Effector memory CD8-positive, alpha-beta T cell (primary cell): ENCODE data around the gene IMPA2.
"Not testable (repeated sequence)": the region's sequence is repeated elsewhere in the genome, so short reads cannot be mapped to it uniquely, and the experiment has no call there.

Experiments
- ATAC-seq: fragments of 150-1000 bp; cut with Tn5 transposase; replicated peaks from 2 replicates; pipeline ENCODE4 v1.10.0; 2021; ENCODE audit warnings: mild to moderate bottlenecking, moderate library complexity
- DNase-seq, 3 experiments: peaks; one replicate each; pipeline ENCODE4 v3.0.0; 2021
- H3K27ac Mint-ChIP-seq, 2 donors: one replicate each; pipeline ENCODE4 v1.8.0; 2022; ENCODE audit warnings: mild to moderate bottlenecking in 2 of 2, mixed read lengths in 2 of 2, moderate library complexity in 2 of 2
- H3K27me3 Mint-ChIP-seq, 2 donors: one replicate each; pipeline ENCODE4 v1.8.0; 2022; ENCODE audit warnings: mixed read lengths in 2 of 2
- H3K36me3 Mint-ChIP-seq: one replicate; pipeline ENCODE4 v1.8.0; 2022; ENCODE audit warnings: mild to moderate bottlenecking, moderate library complexity, mixed read lengths; ENCODE audit not compliant: insufficient read depth
- H3K4me1 Mint-ChIP-seq, 2 donors: one replicate each; pipeline ENCODE4 v1.8.0; 2022; ENCODE audit warnings: low read depth in 2 of 2, mixed read lengths in 2 of 2
- H3K4me3 Mint-ChIP-seq, 2 donors: one replicate each; pipeline ENCODE4 v1.8.0; 2022; ENCODE audit warnings: mild to moderate bottlenecking in 2 of 2, mixed read lengths in 2 of 2, moderate library complexity in 2 of 2
- H3K9me3 Mint-ChIP-seq, 2 donors: one replicate each; pipeline ENCODE4 v1.8.0; 2022; ENCODE audit warnings: mixed read lengths in 2 of 2

IMPA2 gene

DNA sequence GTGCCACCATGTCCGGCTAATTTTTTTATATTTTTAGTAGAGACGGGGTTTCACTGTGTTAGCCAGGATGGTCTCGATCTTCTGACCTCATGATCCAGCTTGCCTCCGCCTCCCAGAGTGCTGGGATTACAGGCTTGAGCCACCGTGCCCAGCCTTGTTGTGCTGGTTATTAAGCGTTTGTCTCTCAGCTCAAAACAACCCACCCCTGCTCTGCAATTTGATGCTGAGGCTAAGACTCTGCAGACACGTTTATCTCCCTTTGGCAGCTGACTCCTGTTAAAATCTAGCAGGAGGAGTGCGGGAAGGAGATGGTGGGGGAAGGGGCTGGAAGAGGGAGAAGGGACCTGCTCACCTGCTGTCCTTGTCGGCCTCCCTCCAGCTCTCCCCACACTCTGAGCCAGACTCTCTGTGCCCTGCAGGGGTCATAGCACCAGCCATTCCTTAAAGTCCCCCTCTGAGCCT, 29.9 kb upstream of the IMPA2 start:
- Mint-ChIP-seq H3K36me3 (no peaks in the 10 kb centered on the region), H3K4me3 (no peak overlapping the region), H3K27me3 (peaks cover 0 to under 1% of the 10 kb centered on the region in 2 donors), H3K27ac (no peak overlapping the region), H3K9me3 (no peaks in the 10 kb centered on the region), H3K4me1 (peaks cover 8 to 11% of the 10 kb centered on the region in 2 donors)
- ATAC-seq (no peak), DNase-seq (no peak)

DNA sequence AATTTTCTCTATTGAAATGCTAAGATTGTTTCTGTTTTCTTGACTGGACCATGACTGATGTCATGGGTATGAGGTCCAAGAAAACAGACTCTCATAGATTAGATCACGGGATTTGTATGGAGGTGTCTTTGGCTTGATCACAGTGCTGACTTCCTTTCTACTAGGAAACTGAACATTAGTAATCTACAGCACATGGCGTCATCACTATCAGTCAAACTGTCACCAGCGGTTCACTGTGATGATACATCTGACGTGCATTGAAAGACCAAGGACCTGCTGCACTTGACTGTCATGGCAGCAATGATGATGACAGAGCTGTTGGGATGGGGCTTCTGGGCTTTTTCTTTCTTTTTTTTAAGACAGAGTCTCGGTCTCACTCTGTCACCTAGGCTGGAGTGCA, 28.2 kb upstream of the IMPA2 start:
- Mint-ChIP-seq H3K4me1 (no peaks in the 10 kb centered on the region), H3K4me3 (no peak overlapping the region), H3K9me3 (peaks cover 0 to 4% of the 10 kb centered on the region in 2 donors), H3K27me3 (peaks cover 5 to 17% of the 10 kb centered on the region in 2 donors), H3K27ac (no peak overlapping the region), H3K36me3 (no peaks in the 10 kb centered on the region)
- ATAC-seq (no peak), DNase-seq (no peak)

DNA sequence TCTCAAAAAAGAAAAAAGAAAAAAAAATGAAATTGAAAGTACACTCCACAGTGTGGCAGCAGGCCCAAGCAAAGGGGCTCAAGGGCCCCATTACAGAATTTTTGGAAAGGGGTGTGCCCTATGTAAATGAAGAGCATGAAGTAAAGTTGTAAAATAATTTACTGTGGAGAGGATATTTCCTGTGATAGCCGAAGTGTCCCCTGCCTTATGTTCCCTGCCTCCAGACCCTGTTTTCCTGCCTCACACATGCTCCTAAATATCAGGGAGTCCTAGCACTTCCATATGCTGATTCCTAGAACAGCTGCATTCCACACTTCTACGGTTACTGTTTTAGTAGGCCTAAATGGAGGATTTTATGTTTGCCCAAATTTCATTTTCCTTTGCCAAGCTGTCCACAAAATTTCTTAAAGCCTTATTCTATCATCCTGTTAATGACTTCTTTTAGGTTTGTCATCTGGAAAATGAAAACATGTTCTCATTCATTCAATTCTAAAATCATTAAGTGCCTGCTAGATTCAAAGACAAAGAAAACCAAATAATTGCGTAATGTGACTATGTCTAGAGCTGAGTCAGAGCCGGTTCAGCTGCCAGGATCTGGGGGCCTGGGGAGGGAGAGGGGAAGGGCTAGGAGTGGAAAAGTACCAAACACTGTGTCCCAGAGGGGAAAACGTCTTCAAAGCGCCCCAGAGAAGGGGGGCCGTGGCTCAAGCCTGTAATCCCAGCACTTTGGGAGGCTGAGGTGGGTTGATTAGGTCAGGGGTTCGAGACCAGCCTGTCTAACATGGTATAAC, 25.9 kb upstream of the IMPA2 start:
- Mint-ChIP-seq H3K4me1 (no peaks in the 10 kb centered on the region), H3K27me3 (peaks cover 5 to 17% of the 10 kb centered on the region in 2 donors), H3K9me3 (peaks cover 0 to 4% of the 10 kb centered on the region in 2 donors), H3K36me3 (no peaks in the 10 kb centered on the region), H3K27ac (no peak overlapping the region), H3K4me3 (no peak overlapping the region)
- ATAC-seq, result no peak
- no peak for DNase-seq

DNA sequence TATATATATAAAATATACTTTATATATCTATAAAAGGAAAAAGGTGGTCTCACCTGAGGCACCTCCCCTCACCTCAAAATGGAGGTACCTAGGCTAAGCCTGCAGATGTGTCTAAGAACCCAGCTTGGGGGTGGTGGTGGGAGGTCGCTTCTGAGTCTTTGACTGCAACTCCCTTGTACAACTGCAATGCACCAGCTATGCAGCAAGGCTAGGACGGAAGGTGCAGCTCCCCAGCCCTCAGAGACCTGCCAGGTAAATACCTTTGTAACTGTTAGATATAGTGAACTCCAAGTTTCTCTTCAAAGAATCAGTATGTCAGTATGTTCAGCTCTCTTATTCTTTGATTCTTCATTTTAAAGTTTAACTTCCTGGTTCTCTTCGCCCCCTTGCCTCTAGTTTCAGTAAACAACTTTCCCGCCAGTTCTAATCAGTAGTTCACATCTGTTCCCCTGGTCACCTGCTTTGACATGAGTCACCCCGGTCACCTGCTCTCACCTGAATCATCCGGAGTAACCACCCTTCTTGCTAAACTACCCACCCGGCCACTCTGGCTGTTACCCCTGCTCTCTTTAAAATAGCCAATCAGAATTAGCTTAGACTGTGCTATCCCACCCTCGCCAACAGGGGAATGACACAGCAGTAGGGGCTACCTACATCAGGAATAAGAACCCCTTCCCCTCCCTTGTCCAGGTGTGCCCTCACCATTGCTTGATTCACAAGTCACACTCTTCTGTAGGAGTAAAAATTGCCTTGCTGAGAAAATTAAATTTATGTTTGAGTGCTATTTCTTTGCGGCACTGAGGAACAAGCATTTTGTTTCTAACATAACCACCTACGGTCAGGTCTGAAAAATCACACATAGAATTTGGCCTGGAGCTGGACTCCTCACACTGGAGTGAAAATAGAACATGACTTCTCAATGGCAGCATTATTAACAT, 24.7 kb upstream of the IMPA2 start:
- no peak overlapping the region for H3K27ac Mint-ChIP-seq
- no peak overlapping the region for H3K4me3 Mint-ChIP-seq

DNA sequence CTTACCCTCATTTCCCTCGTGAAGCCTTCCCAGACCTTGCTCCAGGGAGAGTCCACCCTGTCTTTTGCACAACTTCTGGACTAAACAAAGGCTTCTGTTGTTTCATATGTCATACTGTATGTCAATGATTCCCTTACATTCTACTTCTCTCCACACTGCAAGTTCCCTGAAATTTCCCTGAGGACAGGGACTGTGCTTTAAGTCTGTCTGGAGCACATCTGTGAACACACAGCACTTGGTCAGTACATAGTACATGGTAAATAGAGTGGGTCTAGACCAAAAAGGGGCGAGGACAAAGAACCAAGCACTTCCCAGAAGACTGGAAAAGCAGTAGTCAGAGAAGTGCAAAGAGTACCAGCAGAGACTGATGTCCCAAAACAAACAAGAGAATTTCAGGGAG, 23.7 kb upstream of the IMPA2 start:
- Mint-ChIP-seq H3K4me1 (no peaks in the 10 kb centered on the region), H3K27me3 (peaks cover 5 to 17% of the 10 kb centered on the region in 2 donors), H3K36me3 (no peaks in the 10 kb centered on the region), H3K27ac (no peak overlapping the region), H3K9me3 (peaks cover 0 to 4% of the 10 kb centered on the region in 2 donors), H3K4me3 (no peak overlapping the region)
- no peak for DNase-seq
- ATAC-seq, result no peak

More for the DNA sequence above, 24.7 kb upstream of the IMPA2 start:
- Mint-ChIP-seq H3K36me3 (no peaks in the 10 kb centered on the region), H3K4me1 (no peaks in the 10 kb centered on the region), H3K27me3 (peaks cover 5 to 17% of the 10 kb centered on the region in 2 donors), H3K9me3 (peaks cover 0 to 4% of the 10 kb centered on the region in 2 donors)
- DNase-seq, result no peak
- ATAC-seq, result no peak

DNA sequence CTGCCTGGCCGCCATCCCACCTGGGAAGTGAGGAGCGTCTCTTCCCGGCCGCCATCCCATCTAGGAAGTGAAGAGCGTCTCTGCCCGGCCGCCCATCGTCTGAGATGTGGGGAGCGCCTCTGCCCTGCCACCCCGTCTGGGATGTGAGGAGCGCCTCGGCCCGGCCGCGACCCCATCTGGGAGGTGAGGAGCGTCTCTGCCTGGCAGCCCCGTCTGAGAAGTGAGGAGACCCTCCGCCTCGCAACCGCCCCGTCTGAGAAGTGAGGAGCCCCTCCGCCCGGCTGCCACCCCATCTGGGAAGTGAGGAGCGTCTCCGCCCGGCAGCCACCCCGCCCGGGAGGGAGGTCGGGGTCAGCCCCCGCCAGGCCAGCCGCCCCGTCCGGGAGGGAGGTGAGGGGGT, 21.7 kb upstream of the IMPA2 start:
- not testable (repeated sequence) for H3K9me3 Mint-ChIP-seq, H3K4me3 Mint-ChIP-seq, ATAC-seq, H3K27ac Mint-ChIP-seq, H3K36me3 Mint-ChIP-seq, DNase-seq, H3K4me1 Mint-ChIP-seq
- peaks cover 5 to 17% of the 10 kb centered on the region in 2 donors for H3K27me3 Mint-ChIP-seq

DNA sequence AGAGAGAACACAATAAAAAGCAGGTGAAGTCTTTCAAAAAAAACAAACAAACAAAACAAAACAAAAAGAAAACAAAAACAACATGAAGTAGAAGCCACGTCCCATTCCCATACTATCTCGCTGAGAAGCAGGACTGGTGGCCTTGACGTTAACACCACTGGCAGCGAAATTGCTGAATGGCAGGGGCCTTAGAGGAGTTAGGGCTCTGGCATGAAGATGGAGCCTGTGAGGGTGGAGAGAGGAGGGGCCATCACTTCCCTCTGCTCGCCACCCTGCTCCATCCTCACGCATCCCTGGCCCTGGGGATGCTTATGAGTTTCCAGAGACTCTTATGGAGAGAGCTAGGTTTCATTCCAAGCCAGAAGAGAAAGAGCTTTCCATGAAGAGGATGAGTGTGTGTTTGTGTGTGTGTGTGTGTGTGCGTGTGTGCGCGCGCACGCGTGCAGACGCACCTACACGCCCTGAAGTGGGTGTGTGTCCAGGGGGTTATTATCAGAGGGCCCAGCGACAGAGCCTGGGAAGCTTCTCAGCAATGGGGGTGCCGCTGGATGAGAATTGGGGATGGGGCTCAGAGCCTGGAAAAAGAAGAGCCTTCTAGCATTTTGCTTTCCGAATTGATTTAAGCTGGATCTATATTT, 20.4 kb upstream of the IMPA2 start:
- Mint-ChIP-seq H3K36me3 (no peaks in the 10 kb centered on the region), H3K27ac (no peak overlapping the region), H3K4me3 (no peak overlapping the region), H3K9me3 (peaks cover 0 to 4% of the 10 kb centered on the region in 2 donors), H3K27me3 (peaks cover 5 to 17% of the 10 kb centered on the region in 2 donors), H3K4me1 (no peaks in the 10 kb centered on the region)
- no peak for DNase-seq
- ATAC-seq, result no peak

DNA sequence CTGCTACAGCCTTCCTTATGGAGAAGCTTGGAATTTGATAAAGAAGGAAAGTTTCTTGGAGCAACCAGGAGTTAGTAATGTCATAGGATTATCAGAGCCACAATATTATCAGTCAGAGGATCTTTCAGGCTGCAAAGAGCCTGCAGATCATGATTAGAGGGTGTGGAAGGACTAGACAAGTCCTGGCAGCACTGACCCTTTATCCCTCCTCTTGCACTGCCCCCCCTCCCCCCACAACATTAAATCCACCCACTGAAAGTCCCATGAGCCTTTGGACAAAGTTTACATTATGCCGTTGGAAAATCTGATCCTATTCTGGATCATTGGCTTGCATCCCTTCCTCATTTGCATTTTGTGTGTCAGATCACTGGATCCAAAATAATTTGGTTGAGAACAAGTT, 18.7 kb upstream of the IMPA2 start:
- no peak for DNase-seq
- H3K36me3 Mint-ChIP-seq, result no peaks in the 10 kb centered on the region
- H3K4me1 Mint-ChIP-seq, result no peaks in the 10 kb centered on the region
- peaks cover 0 to 2% of the 10 kb centered on the region in 2 donors for H3K9me3 Mint-ChIP-seq
- no peak overlapping the region for H3K27ac Mint-ChIP-seq
- no peak overlapping the region for H3K4me3 Mint-ChIP-seq
- H3K27me3 Mint-ChIP-seq, result peaks cover 2 to 5% of the 10 kb centered on the region in 2 donors
- ATAC-seq, result no peak

DNA sequence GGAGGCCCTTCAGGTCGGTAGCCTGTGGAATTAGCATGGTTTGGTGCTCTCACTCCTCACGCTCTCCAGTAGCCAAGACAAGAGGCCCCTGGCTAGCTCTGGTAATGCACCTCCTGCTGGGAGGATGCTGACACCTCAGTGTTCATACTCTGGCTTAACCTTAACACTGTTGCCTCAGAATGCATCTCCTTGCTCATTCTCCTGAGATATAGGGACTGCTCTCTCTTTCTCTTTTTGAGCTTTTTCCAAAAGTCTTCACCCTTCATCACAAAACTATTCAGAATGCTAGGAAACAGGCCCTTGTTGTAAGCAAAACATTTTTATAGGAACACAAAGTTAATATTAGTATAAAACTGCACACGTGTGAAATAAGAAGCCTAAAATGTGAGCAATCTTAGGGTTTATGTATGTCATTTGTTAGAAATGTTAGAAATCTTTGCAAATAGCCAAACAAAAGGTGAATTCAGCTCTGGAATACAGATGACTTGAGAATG, 17.3 kb upstream of the IMPA2 start:
- Mint-ChIP-seq H3K4me3 (no peak overlapping the region), H3K4me1 (no peaks in the 10 kb centered on the region), H3K27me3 (no peaks in the 10 kb centered on the region), H3K27ac (peak overlapping the region in 1 of 2 donors; percentile 16), H3K9me3 (no peaks in the 10 kb centered on the region), H3K36me3 (no peaks in the 10 kb centered on the region)
- DNase-seq (no peak), ATAC-seq (no peak)

DNA sequence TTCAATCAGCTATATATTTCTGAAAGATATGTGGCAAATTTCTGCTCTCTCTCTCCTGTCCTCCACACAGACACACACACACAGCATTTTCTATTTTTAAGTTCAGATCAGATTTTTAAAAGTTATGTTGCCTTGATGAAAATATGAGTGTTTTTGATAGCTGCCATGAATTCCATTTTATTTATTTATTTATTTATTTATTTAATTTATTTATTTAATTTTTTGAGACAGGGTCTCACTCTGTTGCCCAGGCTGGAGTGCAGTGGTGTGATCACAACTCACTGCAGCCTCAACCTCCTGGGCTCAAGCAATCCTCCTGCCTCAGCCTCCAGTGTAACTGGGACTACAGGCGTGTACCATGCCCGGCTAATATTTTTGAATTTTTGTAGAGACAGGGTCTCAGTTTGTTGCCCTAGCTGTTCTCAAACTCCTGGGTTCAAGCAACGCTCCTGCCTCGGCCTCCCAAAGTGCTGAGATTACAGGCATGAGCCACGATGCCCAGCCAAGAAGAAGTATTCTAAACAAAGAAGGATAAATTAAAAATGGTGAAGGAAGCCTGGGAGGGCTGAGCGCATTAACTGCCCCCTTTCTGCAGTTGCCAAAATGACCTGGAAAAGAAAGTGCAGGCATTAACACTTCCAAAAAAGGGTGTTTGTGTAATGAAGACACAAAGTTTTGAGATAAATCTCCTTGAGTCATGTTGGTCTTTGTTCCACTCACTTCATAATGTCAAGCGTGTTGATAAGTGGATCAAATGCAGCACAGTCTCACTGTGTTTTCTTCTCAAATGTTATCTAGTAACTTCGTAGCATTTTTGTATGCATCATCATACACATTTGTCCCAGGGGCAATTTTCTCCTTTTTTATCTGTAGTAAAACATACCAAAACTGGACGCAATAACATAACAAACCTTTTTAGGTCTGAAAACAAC, 11.1 kb upstream of the IMPA2 start:
- Mint-ChIP-seq H3K27me3 (no peaks in the 10 kb centered on the region), H3K27ac (no peak overlapping the region), H3K9me3 (no peaks in the 10 kb centered on the region), H3K4me3 (no peak overlapping the region), H3K4me1 (no peaks in the 10 kb centered on the region), H3K36me3 (peaks cover 4% of the 10 kb centered on the region)
- no peak for DNase-seq
- ATAC-seq, result no peak

DNA sequence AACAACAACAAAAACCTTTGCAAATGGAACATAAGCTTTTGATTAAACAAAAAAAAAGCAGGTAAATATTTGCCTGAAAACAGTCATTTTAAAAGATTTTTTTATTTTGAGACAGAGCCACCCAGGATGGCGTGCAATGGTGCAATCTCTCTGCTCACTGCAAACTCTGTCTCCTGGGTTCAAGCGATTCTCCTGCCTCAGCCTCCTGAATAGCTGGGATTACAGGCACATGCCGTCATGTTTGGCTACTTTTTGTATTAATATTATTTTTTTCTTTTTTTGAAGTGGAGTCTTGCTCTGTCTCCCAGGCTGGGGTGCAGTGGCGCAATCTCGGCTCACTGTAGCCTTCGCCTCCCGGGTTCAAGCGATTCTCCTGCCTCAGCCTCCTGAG, 10.5 kb upstream of the IMPA2 start:
- not testable (repeated sequence) for DNase-seq, H3K27ac Mint-ChIP-seq, H3K27me3 Mint-ChIP-seq

DNA sequence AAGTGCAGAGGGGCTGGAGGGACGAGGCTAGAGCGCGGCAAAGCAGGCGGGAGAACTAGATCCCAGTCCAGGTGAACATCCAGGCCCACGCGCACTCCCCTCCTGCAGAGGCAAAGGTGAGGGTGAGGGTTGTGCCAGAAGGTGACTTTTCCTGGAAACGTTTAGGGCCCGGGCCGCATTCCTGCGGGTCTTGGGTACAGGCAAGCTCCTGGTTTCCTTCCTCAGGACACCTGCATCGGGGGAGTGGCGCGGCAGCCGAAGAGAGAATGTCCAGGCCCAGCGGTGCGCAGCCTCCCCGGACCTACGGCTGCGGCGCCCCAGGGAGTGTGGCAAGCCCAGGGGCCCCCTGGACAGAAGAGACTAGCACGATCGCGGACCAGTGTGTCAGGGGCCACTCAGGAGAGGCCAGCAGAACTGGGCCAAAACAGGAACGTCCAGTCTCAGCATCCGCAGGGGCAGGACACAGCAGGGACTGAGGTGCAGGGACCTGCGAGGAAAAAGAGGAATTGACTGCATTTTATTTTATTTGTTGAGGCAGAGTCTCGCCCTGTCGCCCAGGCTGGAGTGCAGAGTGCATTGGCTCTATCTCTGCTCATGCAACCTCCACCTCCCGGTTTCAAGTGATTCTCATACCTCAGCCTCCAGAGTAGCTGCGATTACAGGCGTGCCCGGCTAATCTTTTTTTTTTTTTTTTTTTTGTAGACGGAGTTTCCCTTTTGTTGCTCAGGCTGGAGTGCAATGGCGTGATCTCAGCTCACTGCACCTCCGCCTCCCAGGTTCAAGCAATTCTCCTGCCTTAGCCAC, 8.7 kb upstream of the IMPA2 start:
- Mint-ChIP-seq H3K9me3 (no peaks in the 10 kb centered on the region), H3K27ac (no peak overlapping the region), H3K36me3 (peaks cover 4% of the 10 kb centered on the region), H3K4me1 (no peaks in the 10 kb centered on the region), H3K27me3 (no peaks in the 10 kb centered on the region), H3K4me3 (no peak overlapping the region)
- ATAC-seq (no peak), DNase-seq (no peak)

More for the DNA sequence above, 10.5 kb upstream of the IMPA2 start:
- not testable (repeated sequence) for ATAC-seq, H3K9me3 Mint-ChIP-seq, H3K4me3 Mint-ChIP-seq, H3K4me1 Mint-ChIP-seq, H3K36me3 Mint-ChIP-seq
